Measurements from ENCODE around the gene GGA3.

DNA sequence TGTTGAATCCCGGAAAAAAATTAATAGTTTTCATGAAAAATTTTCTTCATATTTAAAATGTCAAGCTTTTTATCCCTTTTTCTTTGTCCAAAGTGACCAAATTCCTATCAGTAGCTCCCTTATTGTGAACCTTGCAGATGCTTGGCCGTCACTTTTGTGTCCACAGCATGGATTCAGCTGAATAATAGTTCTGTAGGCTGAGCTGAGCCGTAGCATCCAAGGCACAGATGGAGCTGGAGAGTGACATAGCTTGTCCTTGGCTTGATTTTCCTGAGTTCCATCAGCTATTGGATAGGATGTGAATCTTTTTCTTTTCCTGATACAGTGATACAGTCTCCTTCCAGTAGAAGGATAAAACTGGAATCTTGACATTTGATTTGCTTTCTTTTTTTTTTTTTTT is 52.3 kb downstream of the GGA3 start:
- no peak for TF ChIP-seq CTCF (IDR thresholded peaks at IDR 0.05)
- TF ChIP-seq ZFX (IDR thresholded peaks at IDR 0.05; ENCODE audit: borderline replicate concordance): no peak
